ENCODE results near the gene P2RY1.
"Not testable (repeated sequence)": the region's sequence is repeated elsewhere in the genome, so short reads cannot be mapped to it uniquely, and the experiment has no call there.

Gene P2RY1

DNA sequence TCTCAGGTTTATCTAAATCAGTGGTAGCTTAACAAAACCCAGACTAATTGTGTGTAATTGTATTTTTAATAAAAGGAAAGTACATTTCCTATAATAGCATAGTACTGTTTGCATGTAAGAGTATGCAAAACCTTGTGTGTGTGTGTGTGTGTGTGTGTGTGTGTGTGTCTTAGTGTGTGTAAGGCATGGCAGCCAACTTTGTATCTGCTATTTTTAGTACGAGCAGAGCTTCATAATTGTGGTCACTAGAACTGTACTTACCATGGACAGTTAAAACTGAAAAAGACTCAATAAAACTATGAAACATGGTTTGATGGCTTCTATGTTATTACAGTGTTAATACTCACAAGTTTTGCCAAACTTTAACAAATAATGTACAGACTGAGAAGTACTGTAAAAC, 6.2 kb downstream of the P2RY1 start:
- no peak for DNase-seq

DNA sequence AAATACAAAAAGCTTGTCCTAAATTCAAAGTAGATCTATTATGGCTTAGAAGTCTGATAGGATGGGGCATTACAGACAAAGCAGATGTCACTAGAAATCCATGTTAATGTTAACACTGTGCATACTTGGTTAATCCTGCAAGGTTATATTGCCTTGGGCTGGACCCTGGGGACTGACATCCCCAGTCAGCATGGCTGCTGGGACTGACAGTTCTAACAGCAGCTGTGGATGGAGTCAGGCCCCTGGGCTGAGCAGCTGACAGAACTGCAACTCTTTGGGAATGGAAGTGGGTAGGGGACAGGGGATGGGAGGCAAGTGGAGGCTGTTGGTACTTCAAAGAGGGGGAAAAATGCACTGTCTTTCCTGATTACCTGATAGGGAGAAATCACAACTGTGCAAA, 7.5 kb downstream of the P2RY1 start:
- DNase-seq = no peak

DNA sequence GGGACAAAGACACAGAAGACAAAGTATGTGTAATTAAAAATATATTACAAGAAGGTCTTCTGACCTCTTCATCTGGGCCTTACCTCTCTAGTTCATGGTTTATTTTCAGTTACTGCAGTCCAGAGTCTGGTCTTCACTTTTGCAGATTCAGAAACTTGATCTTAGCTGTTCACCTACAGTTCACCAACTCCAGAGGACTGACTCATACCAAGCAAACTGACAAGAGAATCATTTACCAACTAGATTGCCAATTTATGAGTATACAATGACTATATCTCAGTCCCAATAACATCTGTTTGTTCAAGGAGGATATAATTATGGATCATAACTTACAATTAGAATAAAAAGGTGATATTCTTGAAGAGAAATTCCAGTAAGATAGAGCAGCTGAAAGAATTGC, 9.0 kb downstream of the P2RY1 start:
- DNase-seq = no peak

DNA sequence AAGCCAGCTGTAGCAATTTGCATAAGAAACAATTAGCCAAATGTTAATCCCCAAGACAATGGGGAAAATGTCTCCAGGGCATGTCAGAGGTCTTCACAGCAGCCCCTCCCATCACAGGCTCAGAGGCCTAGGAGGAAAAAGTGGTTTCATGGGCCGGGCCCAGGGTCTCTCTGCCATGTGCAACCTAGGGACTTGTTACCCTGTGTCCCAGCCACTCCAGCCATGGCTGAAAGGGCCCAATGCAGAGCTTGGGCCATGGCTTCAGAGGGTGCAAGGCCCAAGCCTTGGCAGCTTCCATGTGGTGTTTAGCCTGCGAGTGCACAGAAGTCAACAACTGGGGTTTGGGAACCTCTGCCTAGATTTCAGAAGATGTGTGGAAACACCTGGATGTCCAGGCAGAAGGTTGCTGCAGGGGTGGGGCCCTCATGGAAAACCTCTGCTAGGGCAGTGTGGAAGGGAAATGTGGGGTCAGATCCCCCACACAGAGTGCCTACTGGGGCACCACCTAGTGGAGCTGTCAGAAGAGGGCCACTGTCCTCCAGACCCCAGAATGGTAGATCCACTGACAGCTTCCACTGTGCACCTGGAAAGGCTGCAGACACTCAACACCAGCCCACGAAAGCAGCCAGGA, 11.8 kb downstream of the P2RY1 start:
- DNase-seq = not testable (repeated sequence)

DNA sequence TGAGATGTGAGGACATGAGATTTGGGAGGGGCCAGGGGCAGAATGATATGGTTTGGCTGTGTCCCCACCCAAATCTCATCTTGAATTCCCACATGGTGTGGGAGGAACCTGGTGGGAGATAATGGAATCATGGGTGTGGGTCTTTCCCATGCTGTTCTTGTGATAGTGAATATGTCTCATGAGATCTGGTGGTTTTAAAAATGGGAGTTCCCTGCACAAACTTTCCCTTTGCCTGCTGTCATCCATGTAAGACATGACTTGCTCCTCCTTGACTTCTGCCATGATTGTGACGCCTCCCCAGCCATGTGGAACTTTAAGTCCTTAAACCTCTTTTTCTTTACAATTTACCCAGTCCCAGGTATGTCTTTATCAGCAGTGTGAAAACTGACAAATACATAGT, 12.7 kb downstream of the P2RY1 start:
- not testable (repeated sequence) for DNase-seq

DNA sequence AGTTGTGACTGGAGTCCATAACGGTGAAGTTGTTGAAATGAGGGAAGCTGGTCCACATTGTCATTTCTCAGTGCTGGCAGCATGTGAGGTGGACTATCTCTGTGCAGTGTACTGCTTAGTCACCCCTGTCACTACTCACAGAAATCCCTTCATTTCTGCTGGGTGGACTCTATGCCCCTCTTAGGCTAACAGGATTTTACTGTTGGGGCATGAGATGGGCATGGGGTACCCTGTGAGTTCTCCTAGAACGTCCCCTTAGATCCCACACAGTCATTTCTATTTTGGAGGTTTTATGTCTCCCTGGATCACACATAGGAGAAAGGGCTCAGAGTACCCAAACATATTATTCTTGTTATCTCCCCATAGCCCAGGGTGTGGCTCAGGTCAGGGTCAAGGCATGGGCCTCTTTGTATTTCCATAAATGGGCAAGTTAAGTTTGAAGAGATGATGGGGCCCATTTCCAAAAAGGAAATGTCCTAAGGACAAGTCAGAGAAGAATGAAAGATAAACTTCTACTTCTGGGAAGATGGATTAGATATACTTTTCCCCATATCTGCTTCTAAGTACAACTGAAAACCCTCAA, 15.2 kb downstream of the P2RY1 start:
- DNase-seq = no peak

DNA sequence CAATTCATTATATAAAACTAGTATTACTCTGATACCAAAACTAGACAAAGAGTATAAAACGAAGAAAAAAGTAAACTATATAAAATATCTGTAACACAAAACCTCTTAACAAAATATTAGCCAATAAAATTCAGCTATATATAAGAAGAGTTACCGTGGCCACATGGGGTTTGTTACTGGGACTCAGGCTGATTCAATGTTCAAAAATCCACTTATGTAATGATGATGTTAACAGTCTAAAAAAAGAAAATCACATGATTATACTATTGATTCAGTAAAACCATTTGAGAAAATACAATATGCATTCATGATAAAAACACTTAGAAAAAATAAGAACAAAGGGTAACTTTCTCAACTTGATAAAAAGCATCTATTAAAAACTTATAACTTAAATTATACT, 18.3 kb downstream of the P2RY1 start:
- no peak for DNase-seq

DNA sequence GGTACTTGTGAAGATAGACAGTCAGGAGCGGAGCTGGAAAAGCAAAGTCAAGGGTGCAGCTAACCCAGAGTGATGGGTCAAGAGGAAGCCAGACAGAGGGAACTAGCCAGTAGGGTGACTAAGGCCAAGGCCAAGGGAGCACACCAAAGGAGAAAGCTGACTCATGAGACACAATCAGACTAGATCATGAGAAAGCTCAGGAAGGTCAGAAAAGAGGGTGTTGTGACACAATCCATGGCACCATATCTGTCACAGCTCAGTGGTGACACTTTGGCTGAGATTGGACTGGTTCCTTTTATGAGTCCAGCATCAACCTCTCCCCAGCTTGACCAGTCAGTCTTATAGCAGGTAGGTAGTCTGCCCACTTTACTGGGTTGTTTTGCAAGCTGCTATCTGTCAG, 22.2 kb downstream of the P2RY1 start:
- DNase-seq = no peak

DNA sequence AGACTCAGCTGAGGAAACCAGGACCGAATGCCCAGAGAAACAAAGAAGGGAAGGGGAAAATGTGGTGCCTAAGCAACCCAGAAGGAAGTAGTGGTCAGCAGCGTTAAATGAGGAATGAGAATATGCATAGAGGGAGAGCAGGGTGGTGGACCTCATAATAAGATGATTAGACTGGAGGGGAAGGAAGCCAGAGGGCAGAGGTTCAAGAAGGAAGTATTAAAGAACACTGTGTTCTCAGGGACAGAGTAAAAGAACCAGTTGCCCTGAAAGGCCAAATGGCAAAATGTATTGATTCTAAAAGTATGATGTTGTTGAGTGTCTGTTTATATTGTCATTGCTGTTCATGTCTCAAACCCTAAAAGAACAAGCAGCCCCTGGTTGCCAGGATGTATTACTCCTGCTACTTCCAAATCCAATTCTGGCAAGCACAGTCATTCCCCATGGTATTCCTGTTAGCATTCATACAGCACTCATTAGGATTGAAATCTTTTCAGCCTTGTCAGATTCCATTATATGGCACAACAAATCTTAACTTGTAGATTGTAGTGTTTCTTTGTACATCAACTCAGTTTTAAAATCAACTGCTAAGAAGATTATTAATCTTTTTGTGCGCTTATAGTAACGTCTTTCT, 23.4 kb downstream of the P2RY1 start:
- no peak for DNase-seq

DNA sequence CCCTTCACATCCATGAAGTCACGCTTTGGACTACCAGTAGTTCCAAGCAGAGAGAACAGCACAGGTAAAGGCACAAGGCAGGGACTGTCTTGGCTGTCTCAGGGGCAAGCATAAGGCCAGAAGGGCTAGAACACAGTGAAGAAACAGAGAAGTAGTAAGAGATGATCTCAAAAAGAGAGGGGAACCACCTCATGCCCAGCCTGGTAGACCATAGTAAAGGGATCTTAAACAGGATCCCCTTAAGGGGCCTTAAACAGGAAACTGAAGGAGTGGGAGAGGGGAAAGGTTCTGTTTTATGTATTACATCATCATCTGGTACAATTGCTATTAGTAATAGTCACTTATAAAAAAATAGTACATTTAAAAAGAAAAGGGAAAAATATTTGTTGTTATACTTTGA, 25.8 kb downstream of the P2RY1 start:
- DNase-seq = no peak

DNA sequence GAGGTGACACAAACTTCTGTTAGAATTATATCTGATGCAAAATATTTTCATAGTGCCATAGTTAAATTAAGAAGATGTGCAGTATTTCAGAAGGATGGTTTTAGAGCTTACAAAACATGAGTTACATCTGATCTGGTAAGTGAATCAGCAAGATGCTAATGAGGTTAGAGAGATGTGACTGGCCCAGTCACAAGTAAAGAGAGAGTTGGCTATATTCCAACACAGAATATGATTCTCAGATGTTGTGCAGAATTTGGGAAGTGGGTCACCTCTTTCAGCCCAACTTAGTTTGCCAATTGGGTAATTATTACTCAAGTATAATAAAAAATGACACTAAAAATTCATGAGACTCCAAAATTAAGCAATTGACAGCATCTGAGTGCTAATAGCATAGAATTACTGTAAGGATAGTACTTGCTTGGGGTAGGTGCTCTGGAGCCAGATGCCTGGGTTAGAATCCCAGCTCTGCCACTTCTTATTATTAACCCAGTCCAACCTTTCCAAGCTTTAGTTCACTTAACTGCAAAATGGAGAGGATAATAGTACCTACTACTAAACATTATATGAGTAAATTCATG, 30.8 kb downstream of the P2RY1 start:
- DNase-seq = no peak

DNA sequence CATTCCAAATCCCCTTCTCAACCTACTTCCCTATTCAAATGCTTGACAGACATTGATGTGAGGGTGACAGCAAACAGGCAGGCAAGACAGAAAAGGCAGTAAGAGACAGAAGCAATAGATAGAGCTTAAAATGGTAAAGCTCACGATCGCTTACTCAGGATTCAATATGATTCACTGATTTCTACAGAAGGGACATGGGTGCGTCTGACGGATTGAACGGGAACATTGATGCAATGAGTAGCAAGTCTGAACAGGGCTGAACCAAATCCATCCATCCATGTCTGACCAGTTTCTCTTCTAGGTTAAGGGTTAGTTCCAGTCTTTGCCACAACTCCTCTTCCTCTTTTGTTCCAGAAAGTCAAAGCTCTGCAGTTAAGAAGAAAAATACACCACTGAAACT, 35.1 kb downstream of the P2RY1 start:
- no peak for DNase-seq

DNA sequence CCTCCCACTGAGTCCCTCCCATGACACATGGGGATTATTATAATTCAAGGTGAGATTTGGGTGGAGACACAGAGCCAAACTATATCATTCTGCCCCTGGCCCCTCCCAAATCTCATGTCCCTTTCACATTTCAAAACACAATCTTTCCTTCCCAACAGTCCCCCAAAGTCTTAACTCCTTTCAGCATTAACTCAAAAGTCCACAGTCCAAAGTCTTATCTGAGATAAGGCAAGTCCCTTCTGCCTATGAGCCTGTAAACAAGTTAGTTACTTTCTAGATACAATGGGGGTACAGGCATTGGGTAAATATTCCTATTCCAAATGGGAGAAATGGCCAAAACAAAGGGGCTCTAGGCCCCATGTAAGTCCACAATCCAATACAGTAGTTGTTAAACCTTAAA, 38.4 kb downstream of the P2RY1 start:
- DNase-seq = not testable (repeated sequence)

DNA sequence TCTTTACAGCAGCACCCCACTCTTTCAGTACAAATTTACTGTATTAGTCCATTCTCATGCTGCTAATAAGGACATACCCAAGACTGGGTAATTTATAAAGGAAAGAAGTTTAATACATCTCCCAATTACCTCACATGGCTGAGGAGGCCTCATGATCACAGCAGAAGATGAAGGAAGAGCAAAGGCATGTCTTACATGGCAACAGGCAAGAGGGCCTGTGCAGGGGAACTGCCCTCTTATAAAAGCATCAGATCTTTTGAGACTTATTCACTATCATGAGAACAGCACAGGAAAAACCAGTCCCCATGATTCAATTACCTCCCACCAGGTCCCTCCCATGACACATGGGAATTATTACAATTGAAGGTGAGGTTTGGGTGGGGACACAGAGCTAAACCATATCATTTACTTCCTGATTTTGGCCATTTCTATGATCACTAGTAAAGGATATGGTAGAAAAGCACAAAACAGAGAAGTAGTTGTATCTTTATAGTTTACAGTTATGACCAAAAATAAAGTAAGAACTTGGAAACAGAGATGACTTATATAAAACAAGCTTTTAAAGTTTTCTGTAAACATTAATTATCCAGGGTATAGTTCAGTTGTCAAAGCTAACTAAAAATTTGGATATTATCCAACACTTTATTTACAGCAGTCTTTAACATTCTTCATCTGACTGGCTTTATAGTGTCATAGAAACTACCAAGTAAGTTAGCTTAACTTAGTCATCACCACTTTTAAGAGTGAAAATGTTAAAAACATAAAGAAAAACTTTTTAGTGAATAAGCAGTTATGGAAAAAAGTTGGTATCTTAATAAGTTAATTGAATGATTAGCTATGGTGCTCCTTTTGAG, 40.2 kb downstream of the P2RY1 start:
- DNase-seq = no peak

DNA sequence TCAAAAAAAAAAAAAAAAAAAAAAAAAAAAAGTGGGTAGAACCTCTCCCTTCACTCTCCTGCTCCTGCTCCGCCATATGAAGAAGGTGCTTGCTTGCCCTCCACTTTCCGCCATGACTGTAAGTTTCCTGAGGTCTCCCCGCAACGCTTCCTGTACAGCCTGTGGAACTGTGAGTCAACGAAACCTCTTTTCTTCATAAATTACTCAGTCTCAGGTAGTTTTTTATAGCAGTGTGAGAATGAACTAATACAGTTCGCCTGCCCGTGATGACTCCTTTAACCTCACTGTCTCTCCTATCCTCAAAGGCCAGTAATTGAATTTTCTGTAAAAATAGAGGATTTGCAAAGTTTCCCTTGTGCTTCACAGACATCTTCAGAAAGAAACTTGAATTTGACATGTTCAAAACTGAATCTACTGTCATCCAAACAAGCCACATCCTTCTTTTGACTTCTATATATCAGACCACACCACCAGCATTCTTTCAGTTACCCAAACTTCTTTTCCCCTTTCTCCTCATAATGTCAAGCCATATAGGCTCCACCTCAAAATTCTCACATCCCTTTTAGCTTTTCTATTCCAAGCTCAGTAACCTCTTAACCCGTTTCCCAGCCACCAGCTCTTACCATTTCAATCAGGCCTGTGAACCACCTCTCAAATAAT, 44.3 kb downstream of the P2RY1 start:
- no peak for DNase-seq

DNA sequence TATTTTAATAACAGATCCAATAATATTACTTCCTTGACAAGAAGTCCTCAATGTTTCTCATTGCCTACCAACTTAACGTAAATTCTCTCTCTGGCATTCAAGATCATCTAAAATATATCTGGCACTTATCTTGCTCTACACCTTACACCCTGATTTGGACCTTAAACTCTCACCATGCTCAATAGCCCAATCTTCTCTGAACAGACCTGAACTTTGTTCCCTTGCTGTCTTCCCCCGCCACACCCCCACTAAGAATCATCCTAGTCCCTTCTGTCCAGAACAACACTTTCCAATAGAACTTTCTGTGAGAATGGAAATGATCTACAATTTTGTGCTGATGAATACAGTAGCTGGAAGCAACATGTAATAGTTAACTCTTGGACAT, 44.9 kb downstream of the P2RY1 start:
- DNase-seq = no peak

DNA sequence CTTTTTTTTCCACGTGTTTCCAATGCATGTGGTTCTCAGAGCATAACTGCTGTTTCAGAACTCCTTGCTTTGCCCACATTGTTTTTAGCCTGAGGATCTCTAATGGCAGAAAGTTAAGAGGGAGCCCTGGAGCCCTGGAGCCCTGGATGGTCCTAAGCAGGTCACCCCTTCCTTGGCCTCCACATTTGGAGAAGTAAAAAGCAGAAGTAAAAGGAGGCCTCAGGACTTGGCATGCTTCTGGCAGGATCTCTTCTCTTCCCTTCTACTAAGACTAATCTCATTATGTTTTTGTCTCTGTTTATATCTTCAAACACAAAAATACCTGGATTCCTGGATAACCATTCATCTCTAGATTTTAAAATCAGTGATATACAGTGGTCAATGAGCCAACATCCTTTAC, 50.1 kb downstream of the P2RY1 start:
- DNase-seq = no peak
